CD4-positive, alpha-beta T cell (primary cell): ENCODE measurements around the gene CLSTN3. TPM values are rescaled to one million over a fixed set of nuclear protein-coding genes. Genes with fewer than 3 reads are reported as not detected.

ENCODE experiments used
- ATAC-seq: fragments of 200-7000 bp; cut with Tn5 transposase; one replicate; pipeline ENCODE4 v1.10.0; 2022; ENCODE audit warnings: mild to moderate bottlenecking; ENCODE audit not compliant: poor library complexity
- CTCF ChIA-PET: fragments of 350-600 bp; sonication (Branson Sonifier 250); formaldehyde crosslinking; loops from one replicate; lab custom pipeline; 2021; ENCODE audit warnings: antibody characterized with exemption, inconsistent platforms; lab: Charles Lee
- POLR2A ChIA-PET: fragments of 350-600 bp; sonication (Branson Sonifier 250); formaldehyde crosslinking; loops from one replicate; lab custom pipeline; 2021; ENCODE audit warnings: antibody characterized with exemption, inconsistent platforms; lab: Charles Lee
- DNase-seq, 14 experiments: peaks; one replicate each; pipeline ENCODE4 v3.0.0-alpha.2; 2013 to 2020; ENCODE audit warnings: mixed read lengths in 2 of 14
- H3K27ac ChIP-seq, 2 donors: one replicate each; pipeline versions ENCODE4 v1.5.1 to v1.7.0; 2013; ENCODE audit warnings: low read length in 2 of 2, low read depth in 1 of 2, mild to moderate bottlenecking in 1 of 2
- H3K27me3 ChIP-seq, 2 experiments: 1 replicate in 1 of 2; 2 replicates in 1 of 2; pipeline versions ENCODE4 v1.6.1 to v1.7.0; 2013; ENCODE audit warnings: low read length in 2 of 2, control low read depth in 1 of 2, mild to moderate bottlenecking in 1 of 2, moderate library complexity in 1 of 2; ENCODE audit not compliant: insufficient read depth in 2 of 2, control insufficient read depth in 1 of 2
- H3K36me3 ChIP-seq: one replicate; pipeline ENCODE4 v1.6.1; 2013; ENCODE audit warnings: low read length, control low read depth; ENCODE audit not compliant: insufficient read depth
- H3K4me1 ChIP-seq: one replicate; pipeline ENCODE4 v1.6.1; 2013; ENCODE audit warnings: low read length, control low read depth; ENCODE audit not compliant: insufficient read depth
- H3K4me3 ChIP-seq: one replicate; pipeline ENCODE4 v1.5.1; 2013; ENCODE audit warnings: mild to moderate bottlenecking, low read length, moderate library complexity
- H3K9me3 ChIP-seq, 2 experiments: 1 replicate in 1 of 2; 2 replicates in 1 of 2; pipeline versions ENCODE4 v1.6.1 to v1.7.0; 2013; ENCODE audit warnings: low read length in 2 of 2, mild to moderate bottlenecking in 2 of 2, control low read depth in 1 of 2, moderate library complexity in 1 of 2; ENCODE audit not compliant: control insufficient read depth in 1 of 2, insufficient read depth in 1 of 2
- H3K27ac Mint-ChIP-seq: one replicate; pipeline ENCODE4 v1.8.0; 2020; ENCODE audit warnings: mixed read lengths
- H3K27me3 Mint-ChIP-seq: one replicate; pipeline ENCODE4 v1.8.0; 2021; ENCODE audit warnings: mixed read lengths
- H3K36me3 Mint-ChIP-seq: one replicate; pipeline ENCODE4 v1.8.0; 2021; ENCODE audit warnings: low read depth, mixed read lengths
- H3K4me1 Mint-ChIP-seq: one replicate; pipeline ENCODE4 v1.8.0; 2021; ENCODE audit warnings: low read depth, mixed read lengths
- H3K4me3 Mint-ChIP-seq: one replicate; pipeline ENCODE4 v1.8.0; 2020; ENCODE audit warnings: mild to moderate bottlenecking, mixed read lengths
- H3K9me3 Mint-ChIP-seq: one replicate; pipeline ENCODE4 v1.8.0; 2020; ENCODE audit warnings: mixed read lengths
- intact Hi-C, 2 experiments: fragments of 100-400 bp; cut with DNase I in 1 of 2; cut with micrococcal nuclease in 1 of 2; formaldehyde crosslinking; loops; one replicate each; pipeline versions ENCODE4 v1.15.1 to v1.9.0; 2023 to 2025; cut with DNase I, micrococcal nuclease
- total RNA-seq, 174 experiments: library from RNA in 2 of 174; stranded (reverse) in 2 of 174; gene quantifications; one replicate each; pipeline ENCODE4 v1.2.3 and lab custom pipeline; 2021 to 2026
- TF ChIP-seq, protein P1 (sequence below): fragments of 200-600 bp; IDR thresholded peaks from one replicate; pipeline ENCODE4 v1.8.0; 2022; ENCODE audit warnings: antibody characterized with exemption, mild to moderate bottlenecking

CLSTN3 gene
- total RNA-seq, 2 experiments from 2014 or later, result 29.1 to 33.9 TPM

DNA sequence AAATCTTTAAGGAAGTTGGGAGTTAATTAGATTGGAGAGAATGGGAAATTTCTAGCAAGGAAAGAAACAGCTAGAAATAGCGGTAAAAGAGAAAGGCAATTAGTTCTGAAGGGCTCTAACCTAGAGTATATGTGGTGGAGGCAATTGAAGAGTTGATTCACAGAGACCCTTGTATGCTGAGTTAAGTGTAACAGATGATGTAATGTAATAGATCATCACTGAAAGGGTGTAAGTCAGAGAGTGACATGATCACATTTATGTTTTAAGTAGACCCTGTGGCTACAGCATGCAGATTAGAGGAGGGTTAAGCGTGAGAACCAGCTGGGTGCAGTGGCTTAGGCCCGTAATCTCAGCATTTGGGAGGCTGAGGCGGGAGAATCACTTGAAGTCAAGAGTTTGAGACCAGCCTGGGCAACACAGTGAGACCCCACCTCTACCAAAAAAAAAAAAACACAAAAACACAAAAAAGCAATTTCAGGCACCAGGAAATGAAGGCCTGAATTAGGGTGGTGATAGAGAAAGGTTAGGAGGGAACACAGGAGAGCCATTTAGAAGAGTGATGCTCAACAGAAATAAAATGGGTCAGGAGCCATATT lies 4.4 kb upstream of the CLSTN3 start:
- Mint-ChIP-seq H3K27me3 (no peaks in the 10 kb centered on the region), H3K4me1 (peaks cover 23% of the 10 kb centered on the region), H3K36me3 (peaks cover 8% of the 10 kb centered on the region), H3K4me3 (peak overlapping the region; percentile 58), H3K9me3 (no peaks in the 10 kb centered on the region), H3K27ac (no peak overlapping the region)
- TF ChIP-seq, protein P1, sequence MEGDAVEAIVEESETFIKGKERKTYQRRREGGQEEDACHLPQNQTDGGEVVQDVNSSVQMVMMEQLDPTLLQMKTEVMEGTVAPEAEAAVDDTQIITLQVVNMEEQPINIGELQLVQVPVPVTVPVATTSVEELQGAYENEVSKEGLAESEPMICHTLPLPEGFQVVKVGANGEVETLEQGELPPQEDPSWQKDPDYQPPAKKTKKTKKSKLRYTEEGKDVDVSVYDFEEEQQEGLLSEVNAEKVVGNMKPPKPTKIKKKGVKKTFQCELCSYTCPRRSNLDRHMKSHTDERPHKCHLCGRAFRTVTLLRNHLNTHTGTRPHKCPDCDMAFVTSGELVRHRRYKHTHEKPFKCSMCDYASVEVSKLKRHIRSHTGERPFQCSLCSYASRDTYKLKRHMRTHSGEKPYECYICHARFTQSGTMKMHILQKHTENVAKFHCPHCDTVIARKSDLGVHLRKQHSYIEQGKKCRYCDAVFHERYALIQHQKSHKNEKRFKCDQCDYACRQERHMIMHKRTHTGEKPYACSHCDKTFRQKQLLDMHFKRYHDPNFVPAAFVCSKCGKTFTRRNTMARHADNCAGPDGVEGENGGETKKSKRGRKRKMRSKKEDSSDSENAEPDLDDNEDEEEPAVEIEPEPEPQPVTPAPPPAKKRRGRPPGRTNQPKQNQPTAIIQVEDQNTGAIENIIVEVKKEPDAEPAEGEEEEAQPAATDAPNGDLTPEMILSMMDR, result no peak
- DNase-seq, result no peak
- Histone ChIP-seq H3K4me1 (peaks cover 16% of the 10 kb centered on the region), H3K36me3 (no peaks in the 10 kb centered on the region), H3K27ac (no peak overlapping the region), H3K27me3 (no peaks in the 10 kb centered on the region), H3K4me3 (no peak overlapping the region), H3K9me3 (no peaks in the 10 kb centered on the region)
- ATAC-seq, result no peak
- intact Hi-C loops, result no loop called here
- POLR2A ChIA-PET, result interaction anchor here (1.3 kb wide), 1 partner anchor 253 kb away, joined by 4 read pairs; the partner anchor contains the start of gene SPSB2
- CTCF ChIA-PET, result interaction anchor here (0.6 to 0.8 kb wide), 2 partner anchors 13 to 16 kb away, joined by 3 read pairs; no protein-coding TSS in a partner anchor

DNA sequence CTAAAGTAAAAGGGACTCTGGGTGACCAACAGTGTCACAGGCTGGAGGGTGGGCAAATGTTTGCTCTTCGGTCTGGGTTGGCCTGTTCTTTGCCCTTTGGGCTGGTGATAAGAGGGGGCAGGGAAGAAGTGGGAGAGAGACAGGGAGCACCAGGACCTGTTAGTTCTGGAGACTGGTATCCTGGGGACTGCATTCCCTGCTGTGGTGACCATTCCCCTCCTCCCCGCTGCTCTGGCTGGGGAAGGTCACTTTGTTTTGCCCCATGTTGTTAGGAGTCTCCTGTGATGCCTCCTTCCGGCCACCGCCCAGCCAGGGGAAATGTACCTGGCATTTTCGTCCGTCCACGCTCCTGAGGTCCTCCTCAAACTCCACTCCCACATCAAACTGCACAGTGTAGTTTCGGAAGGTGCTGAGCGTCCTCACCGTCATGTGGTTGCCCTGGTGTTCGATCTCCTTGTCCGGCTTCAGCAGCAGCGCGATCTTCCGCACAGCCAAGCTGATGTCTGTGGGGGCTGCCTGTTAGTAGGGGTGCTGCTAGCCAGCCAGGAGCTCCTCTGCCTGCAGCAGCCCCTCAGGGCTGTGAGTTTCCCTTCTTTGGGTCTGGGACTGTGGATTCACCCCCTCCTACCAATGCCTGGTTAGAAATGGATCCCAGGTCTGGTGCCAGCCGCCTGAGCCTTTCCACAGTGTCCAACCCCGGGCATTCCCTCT lies 2.1 kb upstream of the CLSTN3 start:
- ChIA-PET CTCF (no interaction called here), POLR2A (interaction anchor here (3.8 kb wide), 1 partner anchor 20 kb away, joined by 16 read pairs; the partner anchor contains the start of gene C1RL)
- Mint-ChIP-seq H3K27me3 (no peaks in the 10 kb centered on the region), H3K9me3 (no peaks in the 10 kb centered on the region), H3K36me3 (peaks cover 16% of the 10 kb centered on the region), H3K4me1 (peaks cover 47% of the 10 kb centered on the region), H3K27ac (peak overlapping the region; percentile 20), H3K4me3 (peak overlapping the region; percentile 91)
- H3K27ac ChIP-seq, result no peak overlapping the region
- H3K9me3 ChIP-seq, result no peaks in the 10 kb centered on the region
- no peaks in the 10 kb centered on the region for H3K27me3 ChIP-seq
- intact Hi-C loops, result no loop called here
- TF ChIP-seq, protein P1, result no peak
- no peak for ATAC-seq
- H3K36me3 ChIP-seq, result peaks cover 1% of the 10 kb centered on the region
- no peak for DNase-seq
- no peak overlapping the region for H3K4me3 ChIP-seq
- H3K4me1 ChIP-seq, result peaks cover 33% of the 10 kb centered on the region

DNA sequence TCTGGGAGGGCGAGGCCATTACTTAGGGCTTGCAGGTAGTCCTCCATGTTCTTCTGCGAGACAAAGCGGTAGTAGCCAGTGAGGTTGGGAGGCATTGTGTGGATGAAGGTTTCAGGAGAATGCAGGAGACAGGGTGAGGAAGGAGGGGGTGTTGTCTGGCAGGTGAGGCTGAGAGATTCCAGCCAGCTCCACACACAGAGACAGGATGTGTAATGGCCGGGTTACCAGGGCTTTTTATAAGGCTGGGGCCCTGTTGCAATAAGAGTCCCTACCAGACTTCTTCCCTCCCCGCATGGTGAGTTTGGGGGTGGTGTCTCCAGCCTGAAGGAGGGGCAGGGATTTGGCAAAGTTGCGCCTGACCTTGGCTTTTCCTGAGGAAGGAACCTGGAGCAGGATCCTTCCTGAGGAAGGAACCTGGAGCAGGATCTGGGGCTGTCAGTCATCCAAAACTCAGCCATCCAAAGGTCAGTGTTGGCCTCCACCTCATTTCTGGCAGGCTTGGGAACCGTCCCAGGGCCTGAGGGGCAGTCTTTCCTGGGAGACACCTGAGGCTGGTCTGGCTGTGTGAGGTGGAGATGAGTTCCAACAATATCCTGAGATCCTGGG lies 1.4 kb upstream of the CLSTN3 start, which contains the start of gene RBP5:
TSS of gene RBP5 (minus strand) at position 209 of the 606 bp plus-strand sequence. CDS start at position 95, 114 bp downstream.
- Mint-ChIP-seq H3K9me3 (no peaks in the 10 kb centered on the region), H3K27ac (peak within 1 kb of the TSS; percentile 87), H3K4me1 (peaks cover 47% of the 10 kb centered on the region), H3K27me3 (no peaks in the 10 kb centered on the region), H3K4me3 (peak within 1 kb of the TSS; percentile 91), H3K36me3 (peaks cover 16% of the 10 kb centered on the region)
- Histone ChIP-seq H3K9me3 (no peaks in the 10 kb centered on the region), H3K4me3 (peak within 1 kb of the TSS; percentile 88), H3K36me3 (peaks cover 8% of the 10 kb centered on the region), H3K27ac (peak within 1 kb of the TSS; percentile 58 to 71), H3K4me1 (peaks cover 33% of the 10 kb centered on the region), H3K27me3 (no peaks in the 10 kb centered on the region)
- ChIA-PET CTCF (no interaction called here), POLR2A (interaction anchor here (3.8 kb wide), 1 partner anchor 21 kb away, joined by 16 read pairs; the partner anchor contains the start of gene C1RL)
- TF ChIP-seq, protein P1, result no peak
- no peak for DNase-seq
- ATAC-seq, result no peak
- intact Hi-C loops, result no loop called here
